NCI-H2227 treated with DMSO at 0.1 percent for 48 hours (cell line): Measurements from ENCODE around the gene MAD2L1.
"Not testable (repeated sequence)": the region's sequence is repeated elsewhere in the genome, so short reads cannot be mapped to it uniquely, and the experiment has no call there.

ENCODE experiments used
- DNase-seq: peaks from one replicate; lab custom pipeline; 2025; lab: John Stamatoyannopoulos, UW

The MAD2L1 gene

GRCh38 chr4:120066517-120067340, at the start of gene MAD2L1:
Gene MAD2L1 (minus strand): TSS chr4:120066848. CDS start chr4:120066734, 114 bp downstream.
- DNase-seq, result peak; percentile 93

- DNase-seq, result no peak
Observed at GRCh38 chr4:120111745-120112144, 45.1 kb upstream of the MAD2L1 start.

GRCh38 chr4:120109406-120109805, 42.8 kb upstream of the MAD2L1 start:
- no peak for DNase-seq

GRCh38 chr4:120105472-120105871, 38.8 kb upstream of the MAD2L1 start:
- no peak for DNase-seq

GRCh38 chr4:120096508-120097297, 30.1 kb upstream of the MAD2L1 start:
- DNase-seq, result no peak

- DNase-seq, result no peak
Observed at GRCh38 chr4:120088507-120088906, 21.9 kb upstream of the MAD2L1 start.

GRCh38 chr4:120088066-120088465, 21.4 kb upstream of the MAD2L1 start:
- DNase-seq, result not testable (repeated sequence)

- no peak for DNase-seq
Observed at GRCh38 chr4:120085705-120086104, 19.1 kb upstream of the MAD2L1 start.

GRCh38 chr4:120084327-120084726, 17.7 kb upstream of the MAD2L1 start:
- DNase-seq, result no peak

- no peak for DNase-seq
Observed at GRCh38 chr4:120083152-120083551, 16.5 kb upstream of the MAD2L1 start.

- no peak for DNase-seq
Observed at GRCh38 chr4:120082251-120082650, 15.6 kb upstream of the MAD2L1 start.

- DNase-seq, result no peak
Observed at GRCh38 chr4:120081726-120082125, 15.1 kb upstream of the MAD2L1 start.

GRCh38 chr4:120080533-120080932, 13.9 kb upstream of the MAD2L1 start:
- no peak for DNase-seq

- no peak for DNase-seq
Observed at GRCh38 chr4:120079839-120080520, 13.3 kb upstream of the MAD2L1 start.

GRCh38 chr4:120078216-120078615, 11.6 kb upstream of the MAD2L1 start:
- no peak for DNase-seq

GRCh38 chr4:120071192-120071795, 4.6 kb upstream of the MAD2L1 start:
- peak; percentile 25 for DNase-seq

GRCh38 chr4:120070196-120070595, 3.5 kb upstream of the MAD2L1 start:
- DNase-seq, result no peak

- DNase-seq, result no peak
Observed at GRCh38 chr4:120065974-120066516, 603 bp downstream of the MAD2L1 start.

- no peak for DNase-seq
Observed at GRCh38 chr4:120064887-120065286, 1.8 kb downstream of the MAD2L1 start.

GRCh38 chr4:120063711-120064110, 2.9 kb downstream of the MAD2L1 start:
- DNase-seq, result not testable (repeated sequence)

- DNase-seq, result no peak
Observed at GRCh38 chr4:120062663-120063195, 3.9 kb downstream of the MAD2L1 start.

- DNase-seq, result no peak
Observed at GRCh38 chr4:120059036-120059435, 7.6 kb downstream of the MAD2L1 start.
